GM21515 (cell line): ENCODE data around the gene MYO5A.
A peak's percentile ranks its signal among the peaks of the same experiment; 100 is the strongest.

Experiments used
- ATAC-seq: cut with Tn5 transposase; IDR thresholded peaks from one replicate; pipeline ENCODE4 v1.9.1; 2021; ENCODE audit not compliant: unreplicated experiment

MYO5A gene

GRCh38 chr15:52276256-52276770 lies 252.4 kb downstream of the MYO5A start:
- no peak for ATAC-seq

GRCh38 chr15:52263563-52264282 lies 265.0 kb downstream of the MYO5A start:
- ATAC-seq = no peak

GRCh38 chr15:52262364-52262763 lies 266.3 kb downstream of the MYO5A start:
- no peak for ATAC-seq

- ATAC-seq = peak; percentile 98
Observed at GRCh38 chr15:52261498-52262242, 267.0 kb downstream of the MYO5A start.

- no peak for ATAC-seq
Observed at GRCh38 chr15:52261026-52261425, 267.7 kb downstream of the MYO5A start.

GRCh38 chr15:52259503-52259902 lies 269.2 kb downstream of the MYO5A start:
- ATAC-seq = no peak

GRCh38 chr15:52258461-52258860 lies 270.2 kb downstream of the MYO5A start:
- ATAC-seq = no peak

GRCh38 chr15:52257734-52258062 lies 271.0 kb downstream of the MYO5A start:
- no peak for ATAC-seq
